H7 (cell line): Measurements from ENCODE around the gene FAM240B. TPM values are rescaled to one million over a fixed set of nuclear protein-coding genes. Genes with fewer than 3 reads are reported as not detected.

Experiments
- DNase-seq: peaks from one replicate; pipeline ENCODE4 v3.0.0; 2012
- H3K27me3 ChIP-seq: 2 replicates; pipeline ENCODE4 v1.6.0; 2011; ENCODE audit warnings: mild to moderate bottlenecking, low read length; ENCODE audit not compliant: control insufficient read depth, insufficient read depth
- H3K36me3 ChIP-seq: replicated peaks from 2 replicates; pipeline ENCODE4 v1.5.1; 2011; ENCODE audit warnings: low read length; ENCODE audit not compliant: control insufficient read depth, insufficient read depth
- H3K4me3 ChIP-seq: 2 replicates; pipeline ENCODE4 v1.5.1; 2011; ENCODE audit warnings: low read depth, mild to moderate bottlenecking, control low read depth, low read length, moderate library complexity; ENCODE audit not compliant: insufficient read depth
- total RNA-seq: library from RNA; depleted of rRNA; stranded (reverse); fragments of >200 nt; shearing (Covaris generic); gene quantifications from 2 replicates; pipeline ENCODE4 v1.2.3, GENCODE V29; 2014

FAM240B gene
- total RNA-seq, 1 experiment from 2014 or later, result not detected

GRCh38 chr9:38670542-38671371 is 49.2 kb downstream of the FAM240B start:
- Histone ChIP-seq H3K4me3 (no peak overlapping the region), H3K36me3 (no peaks in the 10 kb centered on the region), H3K27me3 (no peaks in the 10 kb centered on the region)
- DNase-seq, result no peak

DNA sequence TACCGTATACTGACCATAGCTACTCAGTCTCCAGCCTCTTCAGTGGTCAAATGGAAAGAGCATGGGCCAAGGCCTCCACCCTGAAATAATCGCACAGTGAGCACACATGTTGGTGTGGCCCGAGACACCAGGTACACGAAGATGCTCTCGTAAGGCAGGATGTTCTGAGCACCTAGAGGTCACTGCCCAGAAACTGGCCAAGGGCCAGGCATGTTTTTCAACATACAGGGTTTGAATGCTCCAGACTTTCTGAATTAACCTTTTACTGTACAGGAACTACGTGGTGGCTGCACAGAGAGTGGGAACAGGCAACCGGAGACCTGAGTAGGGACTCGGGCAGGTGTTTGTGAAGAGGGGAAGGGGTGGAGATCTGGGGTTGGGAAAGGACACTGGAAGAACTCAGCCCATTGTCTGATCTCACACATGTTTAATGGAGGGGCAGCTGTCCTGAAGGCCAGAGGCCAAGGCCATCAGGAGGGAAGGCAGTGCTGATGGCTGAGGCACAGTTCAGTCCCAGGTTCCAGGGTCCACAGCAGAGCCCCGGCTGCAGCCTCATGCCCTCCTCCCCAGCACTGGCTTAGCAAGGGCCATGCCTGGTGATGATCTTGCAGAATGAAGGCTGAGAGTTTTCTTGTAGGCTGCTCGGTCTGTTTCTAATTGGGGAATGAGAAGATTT is 51.0 kb downstream of the FAM240B start:
- no peak for DNase-seq
- H3K4me3 ChIP-seq, result no peak overlapping the region
- no peaks in the 10 kb centered on the region for H3K27me3 ChIP-seq
- no peaks in the 10 kb centered on the region for H3K36me3 ChIP-seq

DNA sequence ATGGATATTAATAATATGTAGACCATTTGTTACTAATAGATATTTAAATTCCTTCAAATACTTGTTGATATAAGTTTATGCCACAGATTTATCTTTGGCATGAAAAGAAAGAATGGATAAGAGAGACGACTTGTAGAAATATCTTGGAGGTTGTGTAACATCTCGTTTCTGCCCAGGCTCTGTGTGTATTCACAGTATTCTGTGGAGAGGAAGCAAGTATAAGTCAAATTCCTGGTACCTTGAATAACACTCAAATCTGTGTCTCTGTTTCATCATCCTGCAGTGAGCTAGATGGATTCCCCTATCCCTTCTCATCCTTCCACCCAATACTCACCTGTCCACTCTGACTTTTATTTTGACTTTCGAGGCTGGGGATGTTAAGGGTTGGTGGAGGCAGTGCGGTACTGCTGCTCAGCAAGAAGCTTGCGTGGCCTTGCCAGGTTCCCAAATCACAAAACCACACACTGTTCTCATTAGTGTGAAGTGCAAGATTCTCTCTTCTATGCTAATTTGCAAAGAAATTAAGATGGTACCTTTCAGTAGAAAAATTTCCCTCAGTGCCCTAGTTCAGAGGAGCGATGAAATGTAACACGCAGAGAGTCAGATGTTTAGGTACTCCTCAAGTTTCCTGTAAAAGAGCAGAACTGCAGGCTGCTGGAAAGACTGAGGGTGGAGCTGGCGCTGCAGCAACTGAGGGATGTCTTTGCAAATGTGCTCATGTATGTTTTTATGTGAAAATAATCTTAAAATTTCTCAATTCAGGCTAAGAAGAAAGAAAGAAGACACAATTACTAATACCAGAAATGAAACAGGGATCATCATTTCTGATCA is 57.0 kb downstream of the FAM240B start:
- no peaks in the 10 kb centered on the region for H3K27me3 ChIP-seq
- H3K4me3 ChIP-seq, result no peak overlapping the region
- DNase-seq, result peak; percentile 47
- no peaks in the 10 kb centered on the region for H3K36me3 ChIP-seq

DNA sequence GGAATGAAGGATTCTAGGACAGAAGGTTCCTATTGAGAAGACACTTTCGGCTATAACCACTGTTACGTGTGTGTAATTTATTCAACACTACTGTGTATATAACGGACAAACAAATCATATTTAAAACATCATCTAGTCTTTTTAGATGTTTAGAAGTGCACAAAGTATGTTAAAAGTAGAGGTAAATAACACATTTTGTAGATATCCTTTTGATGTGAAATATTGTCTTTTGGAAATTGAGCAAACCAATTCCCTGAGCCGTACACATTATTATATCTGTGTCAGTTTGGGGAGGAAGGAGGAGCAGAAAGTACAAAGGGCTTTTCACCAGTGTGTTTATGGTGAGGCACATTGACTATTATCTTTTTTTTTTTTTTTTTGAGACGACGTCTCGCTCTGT is 60.4 kb downstream of the FAM240B start:
- no peaks in the 10 kb centered on the region for H3K27me3 ChIP-seq

GRCh38 chr9:38656896-38657295 is 63.0 kb downstream of the FAM240B start:
- Histone ChIP-seq H3K4me3 (no peak overlapping the region), H3K36me3 (no peaks in the 10 kb centered on the region), H3K27me3 (no peaks in the 10 kb centered on the region)
- DNase-seq, result no peak

More for the DNA sequence above, 60.4 kb downstream of the FAM240B start:
- no peak for DNase-seq
- Histone ChIP-seq H3K4me3 (no peak overlapping the region), H3K36me3 (no peaks in the 10 kb centered on the region)

GRCh38 chr9:38652486-38652885 is 67.4 kb downstream of the FAM240B start:
- H3K36me3 ChIP-seq, result no peaks in the 10 kb centered on the region
- no peak overlapping the region for H3K4me3 ChIP-seq
- H3K27me3 ChIP-seq, result no peaks in the 10 kb centered on the region
- no peak for DNase-seq

DNA sequence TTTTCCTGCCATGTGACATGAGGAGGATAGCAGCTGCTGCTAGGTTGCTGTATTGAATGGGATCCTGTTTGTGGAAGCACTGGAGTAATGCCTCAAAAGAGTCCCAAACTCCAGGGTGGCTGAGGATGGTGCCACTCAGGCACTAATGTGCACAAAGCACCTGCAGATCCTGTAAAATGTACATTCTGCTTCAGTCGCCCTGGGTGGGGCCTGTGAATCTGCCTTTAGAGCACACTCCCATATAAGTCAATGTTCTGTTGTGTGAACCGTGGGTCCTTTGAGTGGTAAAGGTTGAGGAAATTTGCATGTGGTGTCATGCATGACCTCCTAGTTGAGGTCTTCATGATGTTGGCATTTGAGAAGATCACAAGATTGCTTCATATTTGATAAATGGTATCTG is 67.9 kb downstream of the FAM240B start:
- no peaks in the 10 kb centered on the region for H3K36me3 ChIP-seq
- H3K27me3 ChIP-seq, result no peaks in the 10 kb centered on the region
- no peak for DNase-seq
- H3K4me3 ChIP-seq, result no peak overlapping the region

- no peak for DNase-seq
- no peaks in the 10 kb centered on the region for H3K27me3 ChIP-seq
- H3K4me3 ChIP-seq, result no peak overlapping the region
- H3K36me3 ChIP-seq, result no peaks in the 10 kb centered on the region
Observed at GRCh38 chr9:38651400-38652042, 68.4 kb downstream of the FAM240B start.

- Histone ChIP-seq H3K4me3 (no peak overlapping the region), H3K27me3 (no peaks in the 10 kb centered on the region), H3K36me3 (no peaks in the 10 kb centered on the region)
- no peak for DNase-seq
Observed at GRCh38 chr9:38650564-38650963, 69.4 kb downstream of the FAM240B start.

GRCh38 chr9:38649731-38650363 is 70.1 kb downstream of the FAM240B start:
- Histone ChIP-seq H3K36me3 (no peaks in the 10 kb centered on the region), H3K27me3 (no peaks in the 10 kb centered on the region), H3K4me3 (no peak overlapping the region)
- no peak for DNase-seq

DNA sequence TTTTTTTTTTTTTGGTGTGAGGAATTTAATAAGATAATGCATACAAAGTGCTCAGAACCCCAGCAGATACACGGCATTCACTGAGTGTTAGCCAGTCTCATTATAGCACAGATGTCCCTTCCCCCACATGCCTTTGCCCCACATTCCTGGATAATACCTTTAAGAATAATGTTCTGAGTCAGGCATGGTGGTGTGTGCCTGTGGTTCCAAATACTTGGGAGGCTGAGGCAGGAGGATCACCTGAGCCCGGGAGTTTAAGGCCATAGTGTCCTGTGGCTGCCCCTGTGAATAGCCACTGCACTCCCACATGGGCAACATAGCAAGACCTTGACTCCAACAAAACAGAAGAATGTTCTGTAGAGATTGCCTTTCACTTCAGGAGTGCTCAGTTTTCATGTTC is 75.3 kb downstream of the FAM240B start:
- no peak for DNase-seq
- no peak overlapping the region for H3K4me3 ChIP-seq
- H3K36me3 ChIP-seq, result no peaks in the 10 kb centered on the region
- H3K27me3 ChIP-seq, result no peaks in the 10 kb centered on the region
